HL-60 (cell line): Measurements from ENCODE around the gene COLEC12.

Experiments
- DNase-seq, 2 experiments: peaks; one replicate each; pipeline ENCODE4 v3.0.0-alpha.2; 2010 to 2020; ENCODE audit warnings: low read depth in 1 of 2, low spot score in 1 of 2
- H3K27ac ChIP-seq: fragments of 250-450 bp; sonication (Bioruptor Pico); replicated peaks from 2 replicates; pipeline ENCODE4 v1.5.1; 2020; ENCODE audit warnings: mild to moderate bottlenecking, moderate library complexity
- H3K27me3 ChIP-seq: fragments of 250-450 bp; sonication (Bioruptor Pico); 2 replicates; pipeline ENCODE4 v1.5.1; 2021; ENCODE audit warnings: mild to moderate bottlenecking, moderate library complexity; ENCODE audit not compliant: insufficient read depth, poor library complexity, severe bottlenecking
- H3K4me3 ChIP-seq: replicated peaks from 2 replicates; pipeline ENCODE4 v1.5.1; 2011; ENCODE audit warnings: mild to moderate bottlenecking, control low read depth, low read length; ENCODE audit not compliant: insufficient read depth
- GABPA ChIP-seq: IDR thresholded peaks from 2 replicates; pipeline ENCODE4 v1.6.1; 2012; ENCODE audit warnings: low read depth
- POLR2AphosphoS5 ChIP-seq: IDR thresholded peaks from 2 replicates; pipeline ENCODE4 v1.6.1; 2012; ENCODE audit warnings: low read depth
- SPI1 ChIP-seq: IDR thresholded peaks from 2 replicates; pipeline ENCODE4 v1.6.1; 2012; ENCODE audit warnings: low read depth, mild to moderate bottlenecking, borderline replicate concordance
- TF ChIP-seq, protein P1 (sequence below): IDR thresholded peaks from 2 replicates; pipeline ENCODE4 v1.6.1; 2012; ENCODE audit warnings: low read depth; ENCODE audit not compliant: insufficient replicate concordance
- TF ChIP-seq, protein P2 (sequence below): IDR thresholded peaks from one replicate; pipeline ENCODE4 v1.5.1; 2011; ENCODE audit warnings: low read length, control low read depth, inconsistent platforms; ENCODE audit not compliant: insufficient read depth

Gene COLEC12

DNA sequence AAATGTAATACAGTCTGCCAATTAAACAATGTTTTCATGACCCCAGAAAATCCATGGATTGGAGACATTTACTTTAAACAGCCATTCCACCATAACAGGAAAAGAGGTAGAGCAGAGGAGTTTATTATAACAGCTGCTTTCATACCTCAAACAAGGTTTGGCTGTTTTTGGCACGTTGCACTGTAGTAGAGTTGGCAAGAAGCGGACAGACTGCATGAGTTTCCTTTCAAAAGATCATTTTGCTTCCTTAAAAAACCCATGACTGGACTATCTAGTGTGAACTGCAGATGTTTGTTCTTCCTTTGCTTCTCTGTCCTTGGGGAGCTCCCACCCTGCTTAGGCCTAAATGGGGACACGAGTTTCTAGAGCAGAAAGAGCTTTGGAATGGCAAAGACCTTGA, 124.2 kb downstream of the COLEC12 start:
- DNase-seq = no peak
- Histone ChIP-seq H3K27me3 (no peaks in the 10 kb centered on the region), H3K27ac (no peak overlapping the region), H3K4me3 (no peak overlapping the region)
- TF ChIP-seq SPI1 (no peak), GABPA (no peak)
- TF ChIP-seq, protein P1, sequence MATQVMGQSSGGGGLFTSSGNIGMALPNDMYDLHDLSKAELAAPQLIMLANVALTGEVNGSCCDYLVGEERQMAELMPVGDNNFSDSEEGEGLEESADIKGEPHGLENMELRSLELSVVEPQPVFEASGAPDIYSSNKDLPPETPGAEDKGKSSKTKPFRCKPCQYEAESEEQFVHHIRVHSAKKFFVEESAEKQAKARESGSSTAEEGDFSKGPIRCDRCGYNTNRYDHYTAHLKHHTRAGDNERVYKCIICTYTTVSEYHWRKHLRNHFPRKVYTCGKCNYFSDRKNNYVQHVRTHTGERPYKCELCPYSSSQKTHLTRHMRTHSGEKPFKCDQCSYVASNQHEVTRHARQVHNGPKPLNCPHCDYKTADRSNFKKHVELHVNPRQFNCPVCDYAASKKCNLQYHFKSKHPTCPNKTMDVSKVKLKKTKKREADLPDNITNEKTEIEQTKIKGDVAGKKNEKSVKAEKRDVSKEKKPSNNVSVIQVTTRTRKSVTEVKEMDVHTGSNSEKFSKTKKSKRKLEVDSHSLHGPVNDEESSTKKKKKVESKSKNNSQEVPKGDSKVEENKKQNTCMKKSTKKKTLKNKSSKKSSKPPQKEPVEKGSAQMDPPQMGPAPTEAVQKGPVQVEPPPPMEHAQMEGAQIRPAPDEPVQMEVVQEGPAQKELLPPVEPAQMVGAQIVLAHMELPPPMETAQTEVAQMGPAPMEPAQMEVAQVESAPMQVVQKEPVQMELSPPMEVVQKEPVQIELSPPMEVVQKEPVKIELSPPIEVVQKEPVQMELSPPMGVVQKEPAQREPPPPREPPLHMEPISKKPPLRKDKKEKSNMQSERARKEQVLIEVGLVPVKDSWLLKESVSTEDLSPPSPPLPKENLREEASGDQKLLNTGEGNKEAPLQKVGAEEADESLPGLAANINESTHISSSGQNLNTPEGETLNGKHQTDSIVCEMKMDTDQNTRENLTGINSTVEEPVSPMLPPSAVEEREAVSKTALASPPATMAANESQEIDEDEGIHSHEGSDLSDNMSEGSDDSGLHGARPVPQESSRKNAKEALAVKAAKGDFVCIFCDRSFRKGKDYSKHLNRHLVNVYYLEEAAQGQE = no peak
- TF ChIP-seq, protein P2, sequence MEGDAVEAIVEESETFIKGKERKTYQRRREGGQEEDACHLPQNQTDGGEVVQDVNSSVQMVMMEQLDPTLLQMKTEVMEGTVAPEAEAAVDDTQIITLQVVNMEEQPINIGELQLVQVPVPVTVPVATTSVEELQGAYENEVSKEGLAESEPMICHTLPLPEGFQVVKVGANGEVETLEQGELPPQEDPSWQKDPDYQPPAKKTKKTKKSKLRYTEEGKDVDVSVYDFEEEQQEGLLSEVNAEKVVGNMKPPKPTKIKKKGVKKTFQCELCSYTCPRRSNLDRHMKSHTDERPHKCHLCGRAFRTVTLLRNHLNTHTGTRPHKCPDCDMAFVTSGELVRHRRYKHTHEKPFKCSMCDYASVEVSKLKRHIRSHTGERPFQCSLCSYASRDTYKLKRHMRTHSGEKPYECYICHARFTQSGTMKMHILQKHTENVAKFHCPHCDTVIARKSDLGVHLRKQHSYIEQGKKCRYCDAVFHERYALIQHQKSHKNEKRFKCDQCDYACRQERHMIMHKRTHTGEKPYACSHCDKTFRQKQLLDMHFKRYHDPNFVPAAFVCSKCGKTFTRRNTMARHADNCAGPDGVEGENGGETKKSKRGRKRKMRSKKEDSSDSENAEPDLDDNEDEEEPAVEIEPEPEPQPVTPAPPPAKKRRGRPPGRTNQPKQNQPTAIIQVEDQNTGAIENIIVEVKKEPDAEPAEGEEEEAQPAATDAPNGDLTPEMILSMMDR = no peak

DNA sequence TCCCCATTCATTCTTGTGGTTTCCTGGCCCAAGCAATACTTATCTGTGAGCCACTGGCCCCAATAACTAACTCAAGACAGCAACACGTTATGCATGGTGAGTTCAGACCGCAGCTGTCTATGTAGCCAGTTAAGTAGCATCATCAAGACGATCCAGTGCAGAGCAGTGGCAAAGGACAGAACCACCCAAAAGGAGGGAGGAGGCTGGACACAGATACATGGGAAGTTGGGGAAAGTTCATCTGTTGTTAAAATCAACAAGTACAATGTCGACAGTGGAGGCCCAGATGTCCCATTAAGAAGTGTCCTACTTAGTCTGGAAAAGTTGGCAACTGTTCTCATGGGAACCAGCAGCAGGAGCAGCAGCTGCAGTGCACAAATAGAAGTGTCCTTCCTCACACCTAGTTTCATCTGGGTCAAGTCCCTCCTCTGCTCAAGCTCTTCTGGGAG, 125.8 kb downstream of the COLEC12 start:
- no peaks in the 10 kb centered on the region for H3K27me3 ChIP-seq
- peak in 1 of 2 experiments; percentile 43 for DNase-seq
- H3K27ac ChIP-seq = no peak overlapping the region
- H3K4me3 ChIP-seq = no peak overlapping the region
- TF ChIP-seq GABPA = no peak
- no peak for TF ChIP-seq POLR2AphosphoS5
- TF ChIP-seq, protein P2 = no peak
- TF ChIP-seq, protein P1 = no peak
- TF ChIP-seq SPI1 = no peak

DNA sequence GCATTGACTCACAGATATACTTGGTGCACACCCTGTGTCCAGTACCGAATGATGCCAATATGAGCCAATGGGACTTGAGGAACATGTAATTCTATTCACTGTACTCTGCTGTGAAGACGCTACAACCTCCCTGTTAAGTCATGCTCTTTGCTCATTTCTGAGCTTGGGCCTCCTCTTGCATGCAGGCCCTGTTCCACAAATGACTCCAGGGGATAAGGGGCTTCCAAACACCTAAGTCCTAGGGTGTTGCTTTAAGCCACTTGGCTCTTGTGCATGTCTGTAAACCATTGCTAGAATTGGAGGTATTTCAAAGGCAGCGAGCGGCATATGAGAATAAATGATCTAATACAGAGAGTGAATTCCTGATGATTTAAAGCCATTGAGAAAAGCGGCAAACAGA, 126.7 kb downstream of the COLEC12 start:
- Histone ChIP-seq H3K27me3 (no peaks in the 10 kb centered on the region), H3K4me3 (no peak overlapping the region), H3K27ac (no peak overlapping the region)
- TF ChIP-seq POLR2AphosphoS5 (no peak), SPI1 (no peak), GABPA (no peak)
- TF ChIP-seq, protein P2 = no peak
- TF ChIP-seq, protein P1 = no peak
- DNase-seq = no peak
